Psoas muscle (tissue), 8 donors: Measurements from ENCODE around the gene VSIG8. TPM values are rescaled to one million over a fixed set of nuclear protein-coding genes. Genes with fewer than 3 reads are reported as not detected.

Experiments used
- ATAC-seq, 4 donors: fragments of 200-7000 bp; cut with Tn5 transposase; one replicate each; pipeline ENCODE4 v1.9.1; 2020; ENCODE audit warnings: moderate library complexity in 3 of 4, mild to moderate bottlenecking in 2 of 4
- DNase-seq, 2 donors: peaks; one replicate each; pipeline ENCODE4 v3.0.0-alpha.2; 2020
- H3K27ac ChIP-seq: fragments of 200-600 bp; one replicate; pipeline ENCODE4 v1.8.0; 2022
- H3K27me3 ChIP-seq, 3 donors: fragments of 200-600 bp in 1 of 3; one replicate each; pipeline versions ENCODE4 v1.6.1 to v1.8.0; 2013 to 2022; ENCODE audit warnings: low read length in 2 of 3, mild to moderate bottlenecking in 2 of 3, moderate library complexity in 1 of 3; ENCODE audit not compliant: insufficient read depth in 3 of 3
- H3K36me3 ChIP-seq, 2 donors: fragments of 200-600 bp in 1 of 2; one replicate each; pipeline versions ENCODE4 v1.6.1 to v1.8.0; 2013 to 2022; ENCODE audit warnings: low read depth in 1 of 2, mild to moderate bottlenecking in 1 of 2, moderate library complexity in 1 of 2; ENCODE audit not compliant: insufficient read depth in 1 of 2
- H3K4me1 ChIP-seq: fragments of 200-600 bp; one replicate; pipeline ENCODE4 v1.8.0; 2022
- H3K4me3 ChIP-seq: fragments of 200-600 bp; one replicate; pipeline ENCODE4 v1.8.0; 2022; ENCODE audit warnings: mild to moderate bottlenecking
- H3K9me3 ChIP-seq: fragments of 200-600 bp; one replicate; pipeline ENCODE4 v1.8.0; 2022
- WGBS, 3 donors: extraction: QIAGEN DNeasy Blood & Tissue Kit; methylation state at CpG; one replicate each; pipeline versions ENCODE4 v1.1.6 to v1.1.7; 2013; 5-methylcytosine and 5-hydroxymethylcytosine counted together
- intact Hi-C, 2 donors: fragments of 100-400 bp; cut with DNase I; formaldehyde crosslinking; loops; one replicate each; pipeline versions ENCODE4 v1.11.0 to v1.14.2; 2022
- polyA plus RNA-seq, 3 donors: library from polyadenylated mRNA; stranded (reverse); fragments of 200-250 nt; gene quantifications; one replicate each; pipeline ENCODE4 v1.2.3, GENCODE V29; 2013
- total RNA-seq, 4 donors: library from RNA; stranded (reverse); fragmentation: NEBNext Ultra II Directional in 2 of 4; extraction: Animal tissue kit (Norgen Biotek cat#: 25700) in 2 of 4; gene quantifications; one replicate each; pipeline versions ENCODE4 v1.2.1 to v1.2.4, GENCODE V29; 2021 to 2023
- TF ChIP-seq, protein P1 (sequence below): fragments of 200-600 bp; IDR thresholded peaks from one replicate; pipeline ENCODE4 v1.8.0; 2022; ENCODE audit warnings: antibody characterized with exemption
- donor health status: healthy with polysubstance abuse.
- donor health status: DM: no; HTN: no; CAD: no; lungs with moderate emphysema.
- donor health status: Bipolar disorder and iron deficiency.
- donor health status: healthy.
- donor health status: DM: yes; HTN: yes; CAD: no.
- donor health status: DM: no; HTN: no; CAD: no.
- donor health status: DM: no; HTN: no; CAD: no.
- donor health status: DM: yes; HTN: yes; CAD: no.

The VSIG8 gene
- total and polyA plus RNA-seq, 7 donors: not detected

DNA sequence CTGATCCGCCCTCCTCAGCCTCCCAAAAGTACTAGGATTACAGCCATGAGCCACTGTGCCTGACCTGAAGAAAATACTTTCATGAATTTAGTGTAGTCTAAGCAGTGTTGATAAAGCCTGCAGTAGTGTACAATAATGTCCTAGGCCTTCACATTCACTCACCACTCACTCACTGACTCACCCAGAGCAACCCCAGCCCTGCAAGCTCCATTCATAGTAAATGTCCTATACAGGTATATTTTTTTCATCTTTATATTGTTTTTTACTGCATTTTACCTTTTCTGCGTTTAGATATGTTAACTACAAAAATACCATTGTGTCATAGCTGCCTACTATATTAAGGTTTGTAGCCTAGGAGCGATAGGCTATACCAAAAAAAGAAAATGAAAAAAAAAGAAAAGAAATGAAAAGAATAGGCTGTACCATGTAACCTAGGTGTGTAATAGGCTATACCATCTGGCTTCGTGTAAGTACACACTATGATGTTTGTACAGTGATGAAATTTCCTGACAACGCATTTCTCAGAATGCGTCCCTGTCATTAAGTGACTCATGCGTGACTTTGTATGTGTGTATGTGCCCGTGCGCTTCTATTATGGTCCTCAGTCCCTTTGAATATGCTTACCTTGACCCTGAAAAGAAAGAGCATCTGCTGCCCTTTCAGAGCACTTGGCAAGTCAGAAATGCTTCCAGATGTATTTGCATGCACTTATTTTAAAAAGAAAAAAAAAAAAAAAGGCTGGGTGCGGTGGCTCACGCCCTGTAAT, 45.0 kb downstream of the VSIG8 start:
- DNase-seq (no peak), ATAC-seq (no peak)
- intact Hi-C loops: no loop called here
- TF ChIP-seq, protein P1, sequence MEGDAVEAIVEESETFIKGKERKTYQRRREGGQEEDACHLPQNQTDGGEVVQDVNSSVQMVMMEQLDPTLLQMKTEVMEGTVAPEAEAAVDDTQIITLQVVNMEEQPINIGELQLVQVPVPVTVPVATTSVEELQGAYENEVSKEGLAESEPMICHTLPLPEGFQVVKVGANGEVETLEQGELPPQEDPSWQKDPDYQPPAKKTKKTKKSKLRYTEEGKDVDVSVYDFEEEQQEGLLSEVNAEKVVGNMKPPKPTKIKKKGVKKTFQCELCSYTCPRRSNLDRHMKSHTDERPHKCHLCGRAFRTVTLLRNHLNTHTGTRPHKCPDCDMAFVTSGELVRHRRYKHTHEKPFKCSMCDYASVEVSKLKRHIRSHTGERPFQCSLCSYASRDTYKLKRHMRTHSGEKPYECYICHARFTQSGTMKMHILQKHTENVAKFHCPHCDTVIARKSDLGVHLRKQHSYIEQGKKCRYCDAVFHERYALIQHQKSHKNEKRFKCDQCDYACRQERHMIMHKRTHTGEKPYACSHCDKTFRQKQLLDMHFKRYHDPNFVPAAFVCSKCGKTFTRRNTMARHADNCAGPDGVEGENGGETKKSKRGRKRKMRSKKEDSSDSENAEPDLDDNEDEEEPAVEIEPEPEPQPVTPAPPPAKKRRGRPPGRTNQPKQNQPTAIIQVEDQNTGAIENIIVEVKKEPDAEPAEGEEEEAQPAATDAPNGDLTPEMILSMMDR: no peak
- 83 to 88% (median 83%) methylated on average over 10 to 11 of the region's 11 CpGs for WGBS, 3 donors
- Histone ChIP-seq H3K4me3 (no peak overlapping the region), H3K9me3 (no peaks in the 10 kb centered on the region), H3K27me3 (peaks cover 0 to 3% (median 0%) of the 10 kb centered on the region in 3 donors), H3K4me1 (no peaks in the 10 kb centered on the region), H3K36me3 (no peaks in the 10 kb centered on the region), H3K27ac (no peak overlapping the region)

DNA sequence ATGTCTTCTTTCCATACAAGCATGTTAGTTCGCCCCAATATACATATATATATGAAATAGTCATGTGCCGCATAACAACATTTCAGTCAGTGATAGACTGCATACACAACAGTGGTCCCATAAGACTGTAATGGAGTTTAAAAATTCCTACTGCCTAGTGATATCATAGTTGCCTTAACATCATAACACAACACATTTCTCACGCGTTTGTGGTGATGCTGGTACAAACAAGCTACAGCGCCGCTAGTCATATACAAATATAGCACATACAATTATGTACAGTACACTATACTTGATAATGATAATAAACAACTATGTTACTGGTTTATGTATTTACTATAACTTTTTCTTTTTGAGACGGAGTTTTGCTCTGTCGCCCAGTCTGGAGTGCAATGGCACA, 46.5 kb downstream of the VSIG8 start:
- Histone ChIP-seq H3K4me3 (no peak overlapping the region), H3K9me3 (no peaks in the 10 kb centered on the region), H3K27ac (no peak overlapping the region), H3K36me3 (no peaks in the 10 kb centered on the region), H3K4me1 (no peaks in the 10 kb centered on the region), H3K27me3 (no peaks in the 10 kb centered on the region)
- DNase-seq (no peak), ATAC-seq (no peak)
- TF ChIP-seq, protein P1: no peak
- intact Hi-C loops: no loop called here
- WGBS, 3 donors: 91 to 95% (median 91%) methylated on average over 8 of the region's 8 CpGs

DNA sequence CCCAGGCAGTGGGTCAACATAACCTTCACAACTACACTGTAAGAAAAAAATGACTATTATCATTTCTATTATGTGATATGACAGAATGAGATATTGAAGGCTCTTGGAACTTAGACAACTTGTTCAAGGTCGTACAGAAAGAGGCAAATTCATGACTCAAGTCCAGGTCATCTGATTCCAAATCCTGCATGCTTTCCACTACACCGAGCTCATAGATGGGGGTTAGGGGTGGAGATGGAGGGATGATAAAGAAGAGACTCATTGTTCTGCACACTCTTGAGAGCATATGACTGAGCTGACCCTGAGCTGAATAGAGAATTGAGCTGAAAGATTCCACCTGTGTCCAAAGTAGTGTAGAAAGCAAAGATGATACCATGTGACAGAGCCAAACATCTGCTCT, 57.5 kb downstream of the VSIG8 start:
- ATAC-seq (no peak), DNase-seq (no peak)
- TF ChIP-seq, protein P1: no peak
- H3K27me3 ChIP-seq: peaks cover 0 to 5% (median 0%) of the 10 kb centered on the region in 3 donors
- WGBS, 3 donors: 21 to 33% (median 29%) methylated on average over 2 of the region's 2 CpGs
- no peaks in the 10 kb centered on the region for H3K4me1 ChIP-seq
- no peaks in the 10 kb centered on the region for H3K36me3 ChIP-seq
- no peak overlapping the region for H3K4me3 ChIP-seq
- H3K9me3 ChIP-seq: no peaks in the 10 kb centered on the region
- intact Hi-C loops: loop anchor here in 1 of 2 donors (1.0 to 5.0 kb wide), 2 partner anchors 41 to 47 kb away; no protein-coding TSS in a partner anchor
- no peak overlapping the region for H3K27ac ChIP-seq

Other genes with a start within 250 kb of the VSIG8 start
- under 1 TPM in 2 of 4 donors, not detected in 2; 0.30 to 0.46 TPM for gene CRP, start 148.1 kb downstream of the VSIG8 start, total RNA-seq
- gene CRP, start 148.1 kb downstream of the VSIG8 start, polyA plus RNA-seq: under 1 TPM in 2 of 3 donors, not detected in 1; 0.04 to 0.05 TPM
- gene DUSP23, start 81.7 kb downstream of the VSIG8 start, total RNA-seq: 10 to 100 TPM; 18.5 to 46.5 (median 29.3) TPM
- 100 to 1,000 TPM in 1 of 3 donors, 10 to 100 TPM in 2; 50.1 to 236 (median 70.0) TPM for gene DUSP23, start 81.7 kb downstream of the VSIG8 start, polyA plus RNA-seq
- gene FCRL6, start 60.3 kb downstream of the VSIG8 start, total RNA-seq: under 1 TPM in 3 of 4 donors, not detected in 1; 0.20 to 0.39 (median 0.32) TPM
- gene FCRL6, start 60.3 kb downstream of the VSIG8 start, polyA plus RNA-seq: under 1 TPM in 1 of 3 donors, not detected in 2; 0.21 TPM
- gene SLAMF8, start 35.8 kb downstream of the VSIG8 start, total RNA-seq: 1 to 10 TPM; 1.1 to 1.6 (median 1.4) TPM
- under 1 TPM; 0.10 to 0.63 (median 0.22) TPM for gene SLAMF8, start 35.8 kb downstream of the VSIG8 start, polyA plus RNA-seq
- gene CFAP45, start 37.5 kb upstream of the VSIG8 start, total RNA-seq: under 1 TPM in 1 of 4 donors, not detected in 3; 0.42 TPM
- under 1 TPM; 0.04 to 0.25 (median 0.13) TPM for gene CFAP45, start 37.5 kb upstream of the VSIG8 start, polyA plus RNA-seq
- 10 to 100 TPM; 42.8 to 61.3 (median 45.6) TPM for gene TAGLN2, start 62.9 kb upstream of the VSIG8 start, total RNA-seq
- gene TAGLN2, start 62.9 kb upstream of the VSIG8 start, polyA plus RNA-seq: 10 to 100 TPM; 29.6 to 91.6 (median 56.1) TPM
- gene IGSF9, start 83.0 kb upstream of the VSIG8 start, total RNA-seq: not detected
- under 1 TPM in 2 of 3 donors, not detected in 1; 0.01 TPM for gene IGSF9, start 83.0 kb upstream of the VSIG8 start, polyA plus RNA-seq
- not detected for gene SLAMF9, start 91.6 kb upstream of the VSIG8 start, total RNA-seq
- not detected for gene SLAMF9, start 91.6 kb upstream of the VSIG8 start, polyA plus RNA-seq
- gene PIGM, start 169.3 kb upstream of the VSIG8 start, total RNA-seq: 1 to 10 TPM in 3 of 4 donors, under 1 TPM in 1; 0.84 to 1.5 (median 1.4) TPM
- gene PIGM, start 169.3 kb upstream of the VSIG8 start, polyA plus RNA-seq: 1 to 10 TPM in 2 of 3 donors, under 1 TPM in 1; 0.66 to 1.4 (median 1.3) TPM
- gene KCNJ10, start 207.5 kb upstream of the VSIG8 start, total RNA-seq: under 1 TPM in 2 of 4 donors, not detected in 2; 0.08 to 0.09 TPM
- under 1 TPM in 2 of 3 donors, not detected in 1; 0.01 to 0.03 TPM for gene KCNJ10, start 207.5 kb upstream of the VSIG8 start, polyA plus RNA-seq
- not detected for gene KCNJ9, start 218.9 kb upstream of the VSIG8 start, total RNA-seq
- gene KCNJ9, start 218.9 kb upstream of the VSIG8 start, polyA plus RNA-seq: under 1 TPM in 2 of 3 donors, not detected in 1; 0.01 to 0.04 TPM
- gene IGSF8, start 236.0 kb upstream of the VSIG8 start, total RNA-seq: 1 to 10 TPM; 4.3 to 8.6 (median 6.4) TPM
- 1 to 10 TPM; 4.9 to 6.5 (median 6.4) TPM for gene IGSF8, start 236.0 kb upstream of the VSIG8 start, polyA plus RNA-seq